Stimulated activated CD4-positive, alpha-beta T cell treated with anti-CD3 and anti-CD28 coated beads, Interleukin-15, amount 100 ng/mL, for 48 hours (primary cell): ENCODE measurements around the gene ISM1.

Experiments
- DNase-seq, 2 donors: peaks; one replicate each; pipeline ENCODE4 v3.0.0-alpha.2; 2020; ENCODE audit warnings: low read depth in 2 of 2

Gene ISM1

GRCh38 chr20:13348311-13349234, 127.5 kb downstream of the ISM1 start:
- DNase-seq: no peak

GRCh38 chr20:13349235-13349604, 128.1 kb downstream of the ISM1 start:
- no peak for DNase-seq
